LNCAP (cell line): ENCODE data around the gene AFG1L.

Source experiments
- TF ChIP-seq, protein P1 (sequence below): fragments of 450-650 bp; IDR thresholded peaks from 2 replicates; pipeline ENCODE4 v1.5.1; 2017; ENCODE audit warnings: mild to moderate bottlenecking

AFG1L gene

DNA sequence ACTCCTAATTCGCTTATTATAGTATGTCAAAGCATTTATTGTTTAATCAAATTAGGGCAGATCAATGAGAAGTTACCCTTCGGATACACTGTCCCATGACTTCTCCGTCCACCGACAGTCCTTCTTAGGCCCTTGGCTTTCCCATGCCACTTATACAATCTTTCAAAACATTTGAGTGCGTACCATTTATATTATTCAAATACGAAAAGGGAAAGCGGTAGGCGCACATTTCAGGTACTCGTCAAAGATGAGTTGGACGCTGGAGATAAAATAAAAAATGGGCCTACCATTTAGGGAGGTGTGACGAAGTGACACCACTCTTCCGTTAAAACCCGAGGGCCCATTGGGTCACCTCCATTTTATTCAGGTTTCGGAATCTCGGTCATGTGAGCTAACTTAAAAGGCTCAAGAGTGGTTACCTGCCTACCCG is 542 bp upstream of the AFG1L start:
- TF ChIP-seq, protein P1, sequence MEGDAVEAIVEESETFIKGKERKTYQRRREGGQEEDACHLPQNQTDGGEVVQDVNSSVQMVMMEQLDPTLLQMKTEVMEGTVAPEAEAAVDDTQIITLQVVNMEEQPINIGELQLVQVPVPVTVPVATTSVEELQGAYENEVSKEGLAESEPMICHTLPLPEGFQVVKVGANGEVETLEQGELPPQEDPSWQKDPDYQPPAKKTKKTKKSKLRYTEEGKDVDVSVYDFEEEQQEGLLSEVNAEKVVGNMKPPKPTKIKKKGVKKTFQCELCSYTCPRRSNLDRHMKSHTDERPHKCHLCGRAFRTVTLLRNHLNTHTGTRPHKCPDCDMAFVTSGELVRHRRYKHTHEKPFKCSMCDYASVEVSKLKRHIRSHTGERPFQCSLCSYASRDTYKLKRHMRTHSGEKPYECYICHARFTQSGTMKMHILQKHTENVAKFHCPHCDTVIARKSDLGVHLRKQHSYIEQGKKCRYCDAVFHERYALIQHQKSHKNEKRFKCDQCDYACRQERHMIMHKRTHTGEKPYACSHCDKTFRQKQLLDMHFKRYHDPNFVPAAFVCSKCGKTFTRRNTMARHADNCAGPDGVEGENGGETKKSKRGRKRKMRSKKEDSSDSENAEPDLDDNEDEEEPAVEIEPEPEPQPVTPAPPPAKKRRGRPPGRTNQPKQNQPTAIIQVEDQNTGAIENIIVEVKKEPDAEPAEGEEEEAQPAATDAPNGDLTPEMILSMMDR, result no peak

- TF ChIP-seq, protein P1, result no peak
Measured at GRCh38 chr6:108295676-108296075, 822 bp downstream of the AFG1L start.

- TF ChIP-seq, protein P1, result no peak
Measured at GRCh38 chr6:108302386-108302785, 7.5 kb downstream of the AFG1L start.

DNA sequence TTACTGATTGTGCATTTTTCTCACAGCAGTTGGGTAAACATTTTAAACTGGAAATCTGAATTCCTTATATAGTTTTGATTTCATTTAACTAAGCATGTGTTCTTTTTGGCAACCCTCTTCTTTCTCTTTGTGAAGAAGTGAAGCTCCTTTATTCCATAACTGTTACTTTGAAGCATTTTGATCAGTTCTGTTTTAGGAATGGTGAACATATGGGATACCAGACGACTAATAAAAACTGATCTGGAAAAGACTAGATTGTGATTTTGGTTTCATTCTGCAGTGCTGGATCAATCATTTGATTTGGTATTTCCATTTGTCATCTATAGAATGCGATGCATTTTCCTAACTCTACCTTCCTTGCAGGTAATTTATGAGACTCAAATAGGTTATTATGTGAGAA is 9.8 kb downstream of the AFG1L start:
- TF ChIP-seq, protein P1, result no peak

DNA sequence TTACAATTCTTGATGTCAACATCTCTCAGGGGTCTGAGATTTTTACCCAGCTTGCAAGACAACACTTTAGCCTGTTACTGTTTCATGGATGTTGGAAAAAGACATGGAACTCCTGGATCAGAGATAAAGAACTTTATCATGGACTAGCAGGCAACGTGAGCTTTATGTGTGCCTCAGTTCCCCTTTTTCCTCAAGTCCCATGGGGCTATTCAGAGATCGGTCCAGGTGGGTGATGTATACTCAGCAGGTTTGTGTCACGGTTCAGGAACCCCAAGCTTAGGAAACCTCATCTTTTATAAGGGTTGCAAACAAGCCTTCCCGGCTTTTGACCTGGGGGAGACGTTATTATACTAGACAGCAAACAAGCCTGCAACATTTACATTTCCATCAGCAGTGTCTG is 15.0 kb downstream of the AFG1L start:
- TF ChIP-seq, protein P1, result no peak

DNA sequence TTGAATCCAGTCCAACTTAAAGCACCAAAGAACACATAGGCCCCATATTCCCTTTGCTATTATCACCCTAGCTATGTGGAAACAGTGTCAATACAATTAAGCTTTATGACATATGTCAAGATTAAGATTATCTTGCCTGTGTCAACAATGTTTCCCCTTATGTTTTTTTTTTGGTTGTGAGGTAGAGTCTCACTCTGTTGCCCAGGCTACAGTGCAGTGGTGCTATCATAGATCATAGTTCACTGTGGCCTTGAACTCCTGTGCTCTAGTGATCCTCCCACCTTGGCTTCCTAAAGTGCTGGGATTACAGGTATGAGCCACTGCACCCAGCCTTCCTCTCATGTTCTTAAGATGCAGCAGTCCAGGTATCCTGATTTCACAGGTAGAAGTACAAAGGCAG is 17.8 kb downstream of the AFG1L start:
- TF ChIP-seq, protein P1, result no peak

GRCh38 chr6:108321253-108321747 is 26.4 kb downstream of the AFG1L start:
- TF ChIP-seq, protein P1, result no peak

DNA sequence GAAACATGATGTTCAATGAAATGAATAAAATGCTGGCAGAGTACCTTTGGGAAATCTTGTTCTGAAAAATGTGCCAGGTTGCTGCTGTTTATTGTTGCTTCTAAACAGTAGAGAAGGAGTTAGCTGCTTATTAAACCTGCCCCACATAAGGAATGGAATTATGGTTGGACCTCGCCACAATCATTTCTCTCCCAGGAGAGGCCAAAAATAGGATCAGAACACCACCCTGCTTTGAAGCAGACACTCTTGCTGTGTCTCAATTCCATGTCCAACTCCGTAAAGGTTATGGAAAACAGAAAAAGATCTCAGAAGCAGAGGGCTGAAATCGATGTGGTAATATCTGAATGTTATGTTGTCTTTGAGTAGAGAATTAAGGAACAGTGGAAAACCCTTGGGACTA is 27.9 kb downstream of the AFG1L start:
- TF ChIP-seq, protein P1, result no peak
